Fibroblast of lung (primary cell): ENCODE data around the gene MSN. TPM values are rescaled to one million over a fixed set of nuclear protein-coding genes. Genes with fewer than 3 reads are reported as not detected.

Experiments used
- DNase-seq, 2 donors: peaks; one replicate each; pipeline versions ENCODE4 v3.0.0 to v3.0.0-alpha.2; 2010; ENCODE audit warnings: low read depth in 2 of 2
- H2AFZ ChIP-seq: 2 replicates; pipeline ENCODE4 v1.5.1; 2012; ENCODE audit warnings: low read length, control low read depth, inconsistent platforms
- H3K27ac ChIP-seq: 2 replicates; pipeline ENCODE4 v1.5.1; 2011; ENCODE audit warnings: low read length, control low read depth; ENCODE audit not compliant: insufficient read depth
- H3K27me3 ChIP-seq: 2 replicates; pipeline ENCODE4 v1.5.1; 2011; ENCODE audit warnings: mild to moderate bottlenecking, low read length; ENCODE audit not compliant: control insufficient read depth, insufficient read depth
- H3K36me3 ChIP-seq: 2 replicates; pipeline ENCODE4 v1.5.1; 2011; ENCODE audit warnings: low read length; ENCODE audit not compliant: control insufficient read depth, insufficient read depth
- H3K4me1 ChIP-seq: 2 replicates; pipeline ENCODE4 v1.5.1; 2011; ENCODE audit warnings: low read length; ENCODE audit not compliant: control insufficient read depth, insufficient read depth; ENCODE audit errors: extremely low read depth
- H3K4me2 ChIP-seq: 2 replicates; pipeline ENCODE4 v1.5.1; 2011; ENCODE audit warnings: low read length, control low read depth; ENCODE audit not compliant: insufficient read depth; ENCODE audit errors: extremely low read depth
- H3K4me3 ChIP-seq, 4 experiments: fragments of 200-600 bp in 1 of 4; sonication (generic) in 1 of 4; replicated peaks in 1 of 4; 2 replicates each; pipeline ENCODE4 v1.5.1; 2011 to 2016; ENCODE audit warnings: low read length in 4 of 4, low read depth in 3 of 4, mild to moderate bottlenecking in 3 of 4, control low read depth in 2 of 4, inconsistent platforms in 1 of 4, mixed read lengths in 1 of 4; ENCODE audit not compliant: insufficient read depth in 1 of 4; ENCODE audit errors: control extremely low read depth in 1 of 4
- H3K79me2 ChIP-seq: 2 replicates; pipeline ENCODE4 v1.5.1; 2012; ENCODE audit warnings: mild to moderate bottlenecking, low read length, inconsistent platforms; ENCODE audit not compliant: control insufficient read depth, insufficient read depth
- H3K9ac ChIP-seq: 2 replicates; pipeline ENCODE4 v1.5.1; 2011; ENCODE audit warnings: mild to moderate bottlenecking, low read length, control low read depth; ENCODE audit not compliant: insufficient read depth
- H3K9me3 ChIP-seq: 2 replicates; pipeline ENCODE4 v1.5.1; 2012; ENCODE audit warnings: low read depth, low read length; ENCODE audit not compliant: control insufficient read depth, insufficient read depth
- H4K20me1 ChIP-seq: 2 replicates; pipeline ENCODE4 v1.5.1; 2011; ENCODE audit warnings: low read length; ENCODE audit not compliant: control insufficient read depth, insufficient read depth; ENCODE audit errors: extremely low read depth
- EZH2 ChIP-seq: IDR thresholded peaks from 2 replicates; pipeline ENCODE4 v1.5.1; 2012; ENCODE audit warnings: low read length, control low read depth, mild to moderate bottlenecking; ENCODE audit errors: missing control alignments
- polyA plus RNA-seq, 2 donors: library from polyadenylated mRNA; depleted of rRNA in 1 of 2; stranded (reverse) in 1 of 2; unstranded in 1 of 2; fragments of >200 nt; gene quantifications; 2 replicates each; pipeline ENCODE4 v1.2.1, GENCODE V29; 2011 to 2012; ENCODE audit warnings: missing spikeins in 1 of 2
- total RNA-seq: library from RNA; depleted of rRNA; stranded (reverse); fragments of >200 nt; gene quantifications from 2 replicates; pipeline ENCODE4 v1.2.1, GENCODE V29; 2014
- TF ChIP-seq, protein P1 (sequence below), 2 donors: IDR thresholded peaks in 1 of 2; conservative IDR thresholded peaks in 1 of 2; 1 replicate in 1 of 2; 2 replicates in 1 of 2; pipeline ENCODE4 v1.5.1; 2011 to 2012; ENCODE audit warnings: low read length in 2 of 2, control low read depth in 1 of 2, inconsistent platforms in 1 of 2, low read depth in 1 of 2, mild to moderate bottlenecking in 1 of 2

The MSN gene
- total and polyA plus RNA-seq, 2 donors (not counting 1 experiment from before 2014, with no cell fraction given) = 148 to 488 TPM

DNA sequence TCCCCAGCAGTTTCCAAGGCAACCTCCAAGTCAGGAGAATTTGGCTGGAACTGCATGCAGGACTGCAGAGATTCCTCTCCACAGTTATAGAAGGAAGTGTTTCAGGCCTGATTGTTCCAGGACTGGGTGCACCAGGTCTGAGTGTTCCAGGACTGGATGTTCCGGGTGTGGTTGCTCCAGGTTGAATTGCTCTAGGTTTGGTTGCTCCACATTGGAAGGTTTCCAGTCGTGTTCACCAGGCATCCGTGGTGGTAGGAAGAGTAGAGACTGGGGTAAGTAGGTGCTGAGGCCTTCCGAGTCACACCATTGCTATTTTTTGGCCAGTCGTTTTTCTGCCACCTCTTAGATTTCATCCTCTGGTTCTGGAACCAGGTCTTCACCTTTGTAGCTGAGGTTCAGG is 105.4 kb downstream of the MSN start:
- no peaks in the 10 kb centered on the region for H4K20me1 ChIP-seq
- H3K9me3 ChIP-seq = no peaks in the 10 kb centered on the region
- no peak overlapping the region for H3K4me2 ChIP-seq
- no peaks in the 10 kb centered on the region for H3K4me1 ChIP-seq
- TF ChIP-seq, protein P1, sequence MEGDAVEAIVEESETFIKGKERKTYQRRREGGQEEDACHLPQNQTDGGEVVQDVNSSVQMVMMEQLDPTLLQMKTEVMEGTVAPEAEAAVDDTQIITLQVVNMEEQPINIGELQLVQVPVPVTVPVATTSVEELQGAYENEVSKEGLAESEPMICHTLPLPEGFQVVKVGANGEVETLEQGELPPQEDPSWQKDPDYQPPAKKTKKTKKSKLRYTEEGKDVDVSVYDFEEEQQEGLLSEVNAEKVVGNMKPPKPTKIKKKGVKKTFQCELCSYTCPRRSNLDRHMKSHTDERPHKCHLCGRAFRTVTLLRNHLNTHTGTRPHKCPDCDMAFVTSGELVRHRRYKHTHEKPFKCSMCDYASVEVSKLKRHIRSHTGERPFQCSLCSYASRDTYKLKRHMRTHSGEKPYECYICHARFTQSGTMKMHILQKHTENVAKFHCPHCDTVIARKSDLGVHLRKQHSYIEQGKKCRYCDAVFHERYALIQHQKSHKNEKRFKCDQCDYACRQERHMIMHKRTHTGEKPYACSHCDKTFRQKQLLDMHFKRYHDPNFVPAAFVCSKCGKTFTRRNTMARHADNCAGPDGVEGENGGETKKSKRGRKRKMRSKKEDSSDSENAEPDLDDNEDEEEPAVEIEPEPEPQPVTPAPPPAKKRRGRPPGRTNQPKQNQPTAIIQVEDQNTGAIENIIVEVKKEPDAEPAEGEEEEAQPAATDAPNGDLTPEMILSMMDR (conservative IDR thresholded peaks at IDR 0.05 in 1 of 2, IDR thresholded peaks at IDR 0.05 in 1 of 2; ENCODE audit: low read depth in 1 of 2, low read length in 2 of 2) = no peak
- TF ChIP-seq EZH2 = no peak
- H3K27me3 ChIP-seq = no peaks in the 10 kb centered on the region
- H3K36me3 ChIP-seq = no peaks in the 10 kb centered on the region
- no peak overlapping the region for H3K9ac ChIP-seq
- DNase-seq = no peak
- no peak overlapping the region for H3K27ac ChIP-seq
- H3K79me2 ChIP-seq = no peaks in the 10 kb centered on the region
- no peak overlapping the region for H2AFZ ChIP-seq
- no peak overlapping the region for H3K4me3 ChIP-seq

DNA sequence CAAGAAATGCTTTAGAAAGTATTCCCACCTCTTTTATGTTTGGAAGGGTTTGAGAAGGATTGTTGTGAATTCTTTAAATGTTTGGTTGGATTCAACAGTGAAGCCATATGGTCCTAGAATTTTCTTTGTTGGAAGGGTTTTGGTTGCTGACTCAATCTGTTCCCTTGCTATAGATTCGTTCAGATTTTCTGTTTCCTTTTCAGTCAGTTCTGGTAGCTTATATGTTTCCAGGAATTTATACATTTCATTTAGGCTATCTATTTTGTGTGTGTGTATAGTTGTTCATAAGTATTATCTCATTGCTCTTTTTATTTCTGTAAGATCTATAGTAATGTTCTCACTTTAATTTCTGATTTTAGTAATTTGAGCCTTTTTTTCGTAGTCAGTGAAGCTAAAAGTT is 114.4 kb downstream of the MSN start:
- H3K4me3 ChIP-seq = no peak overlapping the region
- TF ChIP-seq EZH2 = no peak
- no peak overlapping the region for H3K27ac ChIP-seq

DNA sequence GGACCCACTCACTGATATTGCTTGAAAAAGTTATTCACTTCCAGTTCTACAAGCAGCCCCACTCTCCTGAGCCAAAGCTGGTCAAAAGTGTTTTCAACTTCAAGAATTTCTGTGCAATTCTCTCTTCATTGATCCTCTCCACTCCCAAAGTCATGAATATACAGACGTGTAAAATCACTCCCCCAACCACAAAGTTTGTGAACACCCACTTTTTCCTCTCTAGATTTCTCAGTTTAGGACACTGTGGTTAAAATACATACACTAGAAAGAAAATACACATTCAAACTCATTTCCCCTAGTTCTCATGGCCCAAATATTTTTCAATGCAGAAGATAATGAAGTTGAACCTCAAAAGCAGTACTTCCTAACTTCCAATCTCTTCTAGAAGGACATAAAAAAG is 116.3 kb downstream of the MSN start:
- H3K36me3 ChIP-seq = no peaks in the 10 kb centered on the region
- no peak overlapping the region for H3K9ac ChIP-seq
- H3K4me3 ChIP-seq = no peak overlapping the region
- no peak overlapping the region for H3K4me2 ChIP-seq
- no peak overlapping the region for H3K27ac ChIP-seq
- no peaks in the 10 kb centered on the region for H3K79me2 ChIP-seq
- no peaks in the 10 kb centered on the region for H3K9me3 ChIP-seq
- no peak for DNase-seq
- H3K27me3 ChIP-seq = no peaks in the 10 kb centered on the region
- no peaks in the 10 kb centered on the region for H3K4me1 ChIP-seq
- H4K20me1 ChIP-seq = no peaks in the 10 kb centered on the region
- no peak overlapping the region for H2AFZ ChIP-seq
- no peak for TF ChIP-seq EZH2
- TF ChIP-seq, protein P1 (conservative IDR thresholded peaks at IDR 0.05 in 1 of 2, IDR thresholded peaks at IDR 0.05 in 1 of 2; ENCODE audit: low read depth in 1 of 2, low read length in 2 of 2) = no peak

More for the DNA sequence above, 114.4 kb downstream of the MSN start:
- no peaks in the 10 kb centered on the region for H3K9me3 ChIP-seq
- H2AFZ ChIP-seq = no peak overlapping the region
- no peaks in the 10 kb centered on the region for H3K79me2 ChIP-seq
- no peak overlapping the region for H3K4me2 ChIP-seq
- H3K36me3 ChIP-seq = no peaks in the 10 kb centered on the region
- no peaks in the 10 kb centered on the region for H3K4me1 ChIP-seq
- no peak overlapping the region for H3K9ac ChIP-seq
- H3K27me3 ChIP-seq = no peaks in the 10 kb centered on the region
- H4K20me1 ChIP-seq = no peaks in the 10 kb centered on the region
- no peak for DNase-seq

Other genes starting within 250 kb of the MSN start
- 11.9 and 14.4 TPM in 2 replicates for gene LAS1L, start 132.9 kb upstream of the MSN start, total RNA-seq
- 16.4 and 23.7 TPM in 2 replicates for gene LAS1L, start 132.9 kb upstream of the MSN start, polyA plus RNA-seq